Measurements from ENCODE around the gene MAST4.

DNA sequence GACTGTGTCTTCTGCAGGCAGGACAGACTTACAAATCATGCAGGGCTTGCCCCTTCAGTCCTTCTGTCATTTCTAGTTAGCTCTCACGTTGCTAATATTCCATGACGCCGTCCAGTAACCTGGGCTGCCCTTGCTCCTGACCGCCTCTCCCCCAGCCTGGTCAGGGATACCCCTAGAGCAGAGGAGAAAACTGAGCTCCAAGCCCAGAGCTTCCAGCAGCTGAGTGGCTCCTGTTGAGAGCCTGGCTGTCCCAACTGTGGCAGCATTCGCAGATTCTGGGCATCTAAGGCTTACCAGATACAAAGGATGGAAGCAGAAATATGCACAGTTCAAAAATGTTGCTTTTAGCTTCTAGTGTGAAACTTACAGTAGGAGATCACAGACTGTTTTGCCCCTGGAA, 415.2 kb downstream of the MAST4 start:
- TF ChIP-seq, protein P1, sequence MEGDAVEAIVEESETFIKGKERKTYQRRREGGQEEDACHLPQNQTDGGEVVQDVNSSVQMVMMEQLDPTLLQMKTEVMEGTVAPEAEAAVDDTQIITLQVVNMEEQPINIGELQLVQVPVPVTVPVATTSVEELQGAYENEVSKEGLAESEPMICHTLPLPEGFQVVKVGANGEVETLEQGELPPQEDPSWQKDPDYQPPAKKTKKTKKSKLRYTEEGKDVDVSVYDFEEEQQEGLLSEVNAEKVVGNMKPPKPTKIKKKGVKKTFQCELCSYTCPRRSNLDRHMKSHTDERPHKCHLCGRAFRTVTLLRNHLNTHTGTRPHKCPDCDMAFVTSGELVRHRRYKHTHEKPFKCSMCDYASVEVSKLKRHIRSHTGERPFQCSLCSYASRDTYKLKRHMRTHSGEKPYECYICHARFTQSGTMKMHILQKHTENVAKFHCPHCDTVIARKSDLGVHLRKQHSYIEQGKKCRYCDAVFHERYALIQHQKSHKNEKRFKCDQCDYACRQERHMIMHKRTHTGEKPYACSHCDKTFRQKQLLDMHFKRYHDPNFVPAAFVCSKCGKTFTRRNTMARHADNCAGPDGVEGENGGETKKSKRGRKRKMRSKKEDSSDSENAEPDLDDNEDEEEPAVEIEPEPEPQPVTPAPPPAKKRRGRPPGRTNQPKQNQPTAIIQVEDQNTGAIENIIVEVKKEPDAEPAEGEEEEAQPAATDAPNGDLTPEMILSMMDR (IDR thresholded peaks at IDR 0.05) = no peak
- TF ChIP-seq, protein P2, sequence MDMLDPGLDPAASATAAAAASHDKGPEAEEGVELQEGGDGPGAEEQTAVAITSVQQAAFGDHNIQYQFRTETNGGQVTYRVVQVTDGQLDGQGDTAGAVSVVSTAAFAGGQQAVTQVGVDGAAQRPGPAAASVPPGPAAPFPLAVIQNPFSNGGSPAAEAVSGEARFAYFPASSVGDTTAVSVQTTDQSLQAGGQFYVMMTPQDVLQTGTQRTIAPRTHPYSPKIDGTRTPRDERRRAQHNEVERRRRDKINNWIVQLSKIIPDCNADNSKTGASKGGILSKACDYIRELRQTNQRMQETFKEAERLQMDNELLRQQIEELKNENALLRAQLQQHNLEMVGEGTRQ (IDR thresholded peaks at IDR 0.05) = no peak
- TF ChIP-seq, protein P3, sequence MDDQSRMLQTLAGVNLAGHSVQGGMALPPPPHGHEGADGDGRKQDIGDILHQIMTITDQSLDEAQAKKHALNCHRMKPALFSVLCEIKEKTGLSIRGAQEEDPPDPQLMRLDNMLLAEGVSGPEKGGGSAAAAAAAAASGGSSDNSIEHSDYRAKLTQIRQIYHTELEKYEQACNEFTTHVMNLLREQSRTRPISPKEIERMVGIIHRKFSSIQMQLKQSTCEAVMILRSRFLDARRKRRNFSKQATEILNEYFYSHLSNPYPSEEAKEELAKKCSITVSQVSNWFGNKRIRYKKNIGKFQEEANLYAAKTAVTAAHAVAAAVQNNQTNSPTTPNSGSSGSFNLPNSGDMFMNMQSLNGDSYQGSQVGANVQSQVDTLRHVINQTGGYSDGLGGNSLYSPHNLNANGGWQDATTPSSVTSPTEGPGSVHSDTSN (IDR thresholded peaks at IDR 0.05) = no peak
- TF ChIP-seq BHLHE40 (IDR thresholded peaks at IDR 0.05; ENCODE audit: low read depth, low read length) (no peak), POLR2A (IDR thresholded peaks at IDR 0.05; ENCODE audit: low read length) (no peak), MYC (IDR thresholded peaks at IDR 0.05; ENCODE audit: borderline replicate concordance, low read length) (no peak), CEBPB (IDR thresholded peaks at IDR 0.05) (no peak), RAD21 (conservative IDR thresholded peaks at IDR 0.05 in 1 of 2, IDR thresholded peaks at IDR 0.05 in 1 of 2) (no peak), FOSL2 (IDR thresholded peaks at IDR 0.05) (no peak), FOSL2 (CRISPR knock-in tag; IDR thresholded peaks at IDR 0.05) (no peak)
- TF ChIP-seq, protein P4, sequence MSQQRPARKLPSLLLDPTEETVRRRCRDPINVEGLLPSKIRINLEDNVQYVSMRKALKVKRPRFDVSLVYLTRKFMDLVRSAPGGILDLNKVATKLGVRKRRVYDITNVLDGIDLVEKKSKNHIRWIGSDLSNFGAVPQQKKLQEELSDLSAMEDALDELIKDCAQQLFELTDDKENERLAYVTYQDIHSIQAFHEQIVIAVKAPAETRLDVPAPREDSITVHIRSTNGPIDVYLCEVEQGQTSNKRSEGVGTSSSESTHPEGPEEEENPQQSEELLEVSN (IDR thresholded peaks at IDR 0.05; ENCODE audit: borderline replicate concordance, low read depth) = no peak

Data from A549 (cell line).